ENCODE measurements around the gene ZNF268.

- no peak for TF ChIP-seq CTCF (tag by site-specific recombination; IDR thresholded peaks at IDR 0.05)
- TF ChIP-seq TCF7L2 (IDR thresholded peaks at IDR 0.05; ENCODE audit: borderline replicate concordance, low read depth, low read length), result no peak
- TF ChIP-seq ZNF701 (tag by site-specific recombination; IDR thresholded peaks at IDR 0.05), result no peak
- no peak for TF ChIP-seq HOXA7 (CRISPR knock-in tag; IDR thresholded peaks at IDR 0.05; ENCODE audit: borderline replicate concordance)
- no peak for TF ChIP-seq ZNF626 (tag by site-specific recombination; IDR thresholded peaks at IDR 0.05)
- no peak for TF ChIP-seq ZNF174 (tag by site-specific recombination; IDR thresholded peaks at IDR 0.05)
- TF ChIP-seq, protein P1, sequence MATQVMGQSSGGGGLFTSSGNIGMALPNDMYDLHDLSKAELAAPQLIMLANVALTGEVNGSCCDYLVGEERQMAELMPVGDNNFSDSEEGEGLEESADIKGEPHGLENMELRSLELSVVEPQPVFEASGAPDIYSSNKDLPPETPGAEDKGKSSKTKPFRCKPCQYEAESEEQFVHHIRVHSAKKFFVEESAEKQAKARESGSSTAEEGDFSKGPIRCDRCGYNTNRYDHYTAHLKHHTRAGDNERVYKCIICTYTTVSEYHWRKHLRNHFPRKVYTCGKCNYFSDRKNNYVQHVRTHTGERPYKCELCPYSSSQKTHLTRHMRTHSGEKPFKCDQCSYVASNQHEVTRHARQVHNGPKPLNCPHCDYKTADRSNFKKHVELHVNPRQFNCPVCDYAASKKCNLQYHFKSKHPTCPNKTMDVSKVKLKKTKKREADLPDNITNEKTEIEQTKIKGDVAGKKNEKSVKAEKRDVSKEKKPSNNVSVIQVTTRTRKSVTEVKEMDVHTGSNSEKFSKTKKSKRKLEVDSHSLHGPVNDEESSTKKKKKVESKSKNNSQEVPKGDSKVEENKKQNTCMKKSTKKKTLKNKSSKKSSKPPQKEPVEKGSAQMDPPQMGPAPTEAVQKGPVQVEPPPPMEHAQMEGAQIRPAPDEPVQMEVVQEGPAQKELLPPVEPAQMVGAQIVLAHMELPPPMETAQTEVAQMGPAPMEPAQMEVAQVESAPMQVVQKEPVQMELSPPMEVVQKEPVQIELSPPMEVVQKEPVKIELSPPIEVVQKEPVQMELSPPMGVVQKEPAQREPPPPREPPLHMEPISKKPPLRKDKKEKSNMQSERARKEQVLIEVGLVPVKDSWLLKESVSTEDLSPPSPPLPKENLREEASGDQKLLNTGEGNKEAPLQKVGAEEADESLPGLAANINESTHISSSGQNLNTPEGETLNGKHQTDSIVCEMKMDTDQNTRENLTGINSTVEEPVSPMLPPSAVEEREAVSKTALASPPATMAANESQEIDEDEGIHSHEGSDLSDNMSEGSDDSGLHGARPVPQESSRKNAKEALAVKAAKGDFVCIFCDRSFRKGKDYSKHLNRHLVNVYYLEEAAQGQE (tag by site-specific recombination; IDR thresholded peaks at IDR 0.05), result no peak
- no peak for TF ChIP-seq SCRT2 (tag by site-specific recombination; IDR thresholded peaks at IDR 0.05)
- TF ChIP-seq ZNF214 (tag by site-specific recombination; IDR thresholded peaks at IDR 0.05; ENCODE audit: borderline replicate concordance), result no peak
- TF ChIP-seq ZNF585B (tag by site-specific recombination; IDR thresholded peaks at IDR 0.05), result no peak
- no peak for TF ChIP-seq ZNF324 (tag by site-specific recombination; IDR thresholded peaks at IDR 0.05)
These were observed 45.4 kb downstream of the ZNF268 start for GRCh38 chr12:133226690-133227089.

Data from HEK293 (cell line).